ENCODE results near the gene MGARP.

DNA sequence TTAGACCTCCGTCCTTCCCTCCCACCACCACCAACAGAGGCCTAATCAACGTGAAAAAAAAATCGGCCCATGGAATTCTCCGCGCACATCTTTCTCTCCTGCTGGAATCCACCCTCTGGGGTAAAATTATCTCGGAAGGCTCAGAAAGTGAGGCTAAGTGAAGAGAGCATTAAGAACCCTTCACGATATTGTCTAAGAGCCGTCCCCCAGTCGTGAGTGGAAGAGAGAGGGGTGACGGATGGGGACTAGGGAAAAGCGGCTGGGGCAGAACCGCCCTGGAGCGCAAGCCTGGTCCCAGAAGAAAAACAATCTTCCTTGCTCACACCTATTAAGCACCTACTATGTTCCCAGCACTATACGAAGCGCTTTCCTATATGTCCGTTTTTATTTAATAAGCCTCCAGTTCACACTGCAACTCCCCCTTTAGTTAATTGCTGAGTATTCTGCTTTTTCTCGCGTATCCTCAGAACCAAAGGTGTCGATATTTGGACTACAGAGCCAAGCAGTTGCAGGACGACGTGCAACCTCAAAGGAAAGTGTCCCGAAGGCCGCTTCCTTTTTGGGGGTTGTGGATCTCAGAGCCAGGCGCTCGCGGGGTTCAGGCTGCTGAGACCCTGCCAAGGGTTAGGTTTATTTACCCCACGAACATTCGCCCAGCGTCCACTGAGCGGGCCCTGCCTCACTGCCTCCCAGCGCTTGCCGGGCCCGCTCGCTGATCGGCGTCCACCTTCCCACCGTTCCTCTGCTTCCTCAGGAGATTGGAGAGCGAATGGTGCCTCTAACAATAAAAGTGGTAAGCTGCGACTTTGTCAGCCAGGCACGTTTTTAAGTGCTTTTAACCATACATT lies 889 bp downstream of the MGARP start:
- TF ChIP-seq, protein P1, sequence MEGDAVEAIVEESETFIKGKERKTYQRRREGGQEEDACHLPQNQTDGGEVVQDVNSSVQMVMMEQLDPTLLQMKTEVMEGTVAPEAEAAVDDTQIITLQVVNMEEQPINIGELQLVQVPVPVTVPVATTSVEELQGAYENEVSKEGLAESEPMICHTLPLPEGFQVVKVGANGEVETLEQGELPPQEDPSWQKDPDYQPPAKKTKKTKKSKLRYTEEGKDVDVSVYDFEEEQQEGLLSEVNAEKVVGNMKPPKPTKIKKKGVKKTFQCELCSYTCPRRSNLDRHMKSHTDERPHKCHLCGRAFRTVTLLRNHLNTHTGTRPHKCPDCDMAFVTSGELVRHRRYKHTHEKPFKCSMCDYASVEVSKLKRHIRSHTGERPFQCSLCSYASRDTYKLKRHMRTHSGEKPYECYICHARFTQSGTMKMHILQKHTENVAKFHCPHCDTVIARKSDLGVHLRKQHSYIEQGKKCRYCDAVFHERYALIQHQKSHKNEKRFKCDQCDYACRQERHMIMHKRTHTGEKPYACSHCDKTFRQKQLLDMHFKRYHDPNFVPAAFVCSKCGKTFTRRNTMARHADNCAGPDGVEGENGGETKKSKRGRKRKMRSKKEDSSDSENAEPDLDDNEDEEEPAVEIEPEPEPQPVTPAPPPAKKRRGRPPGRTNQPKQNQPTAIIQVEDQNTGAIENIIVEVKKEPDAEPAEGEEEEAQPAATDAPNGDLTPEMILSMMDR (IDR thresholded peaks at IDR 0.05) = no peak
- no peak for TF ChIP-seq POLR2A (IDR thresholded peaks at IDR 0.05)
- TF ChIP-seq EP300 (IDR thresholded peaks at IDR 0.05) = no peak

Measured in ovary (tissue), 3 donors.